Measurements from ENCODE around the gene TSPAN15. TPM values are rescaled to one million over a fixed set of nuclear protein-coding genes. Genes with fewer than 3 reads are reported as not detected.
"Not testable (repeated sequence)": the region's sequence is repeated elsewhere in the genome, so short reads cannot be mapped to it uniquely, and the experiment has no call there.

TSPAN15 gene
- total and polyA plus RNA-seq, 3 donors from 2014 or later: 29.7 to 37.5 (median 35.3) TPM

DNA sequence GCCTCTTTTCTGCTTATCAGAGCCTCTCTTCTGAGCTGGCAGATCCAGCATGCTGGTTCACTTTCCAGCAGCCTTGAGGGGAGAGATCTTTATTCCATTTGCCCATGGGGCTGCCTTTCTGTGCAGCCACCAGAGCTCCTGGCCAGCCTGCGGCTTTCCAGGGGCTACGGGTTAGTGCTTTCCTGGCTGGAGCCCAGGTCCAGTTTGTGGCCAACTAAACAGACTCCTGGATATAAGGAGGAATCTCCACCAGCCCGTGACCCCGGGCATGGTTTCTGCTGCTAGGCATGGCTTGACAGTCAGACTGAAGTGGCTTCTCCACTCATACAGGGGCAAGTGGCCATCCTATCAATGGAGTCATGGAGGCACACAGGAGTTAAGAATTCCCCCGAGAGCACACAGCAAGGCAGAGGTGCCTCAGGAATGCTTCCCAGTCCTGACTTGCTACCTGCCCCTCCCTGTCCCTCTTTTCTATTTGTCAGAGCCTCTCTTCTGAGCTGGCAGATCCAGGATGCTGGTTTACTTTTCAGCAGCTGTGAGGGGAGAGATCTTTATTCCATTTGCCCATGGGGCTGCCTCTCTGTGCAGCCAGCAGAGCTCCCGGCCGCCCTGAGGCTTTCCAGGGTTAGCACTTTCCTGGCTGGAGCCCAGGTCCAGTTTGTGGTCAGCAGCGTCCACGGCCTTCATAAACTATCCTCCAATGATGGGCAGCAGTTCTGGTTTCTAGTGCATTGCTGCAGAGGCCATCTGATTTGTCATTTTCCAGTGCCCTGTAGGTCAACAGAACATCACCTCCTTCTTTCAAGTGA is 35.9 kb downstream of the TSPAN15 start:
- TF ChIP-seq, protein P1, sequence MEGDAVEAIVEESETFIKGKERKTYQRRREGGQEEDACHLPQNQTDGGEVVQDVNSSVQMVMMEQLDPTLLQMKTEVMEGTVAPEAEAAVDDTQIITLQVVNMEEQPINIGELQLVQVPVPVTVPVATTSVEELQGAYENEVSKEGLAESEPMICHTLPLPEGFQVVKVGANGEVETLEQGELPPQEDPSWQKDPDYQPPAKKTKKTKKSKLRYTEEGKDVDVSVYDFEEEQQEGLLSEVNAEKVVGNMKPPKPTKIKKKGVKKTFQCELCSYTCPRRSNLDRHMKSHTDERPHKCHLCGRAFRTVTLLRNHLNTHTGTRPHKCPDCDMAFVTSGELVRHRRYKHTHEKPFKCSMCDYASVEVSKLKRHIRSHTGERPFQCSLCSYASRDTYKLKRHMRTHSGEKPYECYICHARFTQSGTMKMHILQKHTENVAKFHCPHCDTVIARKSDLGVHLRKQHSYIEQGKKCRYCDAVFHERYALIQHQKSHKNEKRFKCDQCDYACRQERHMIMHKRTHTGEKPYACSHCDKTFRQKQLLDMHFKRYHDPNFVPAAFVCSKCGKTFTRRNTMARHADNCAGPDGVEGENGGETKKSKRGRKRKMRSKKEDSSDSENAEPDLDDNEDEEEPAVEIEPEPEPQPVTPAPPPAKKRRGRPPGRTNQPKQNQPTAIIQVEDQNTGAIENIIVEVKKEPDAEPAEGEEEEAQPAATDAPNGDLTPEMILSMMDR (IDR thresholded peaks at IDR 0.05): no peak
- no peak for TF ChIP-seq POLR2A (IDR thresholded peaks at IDR 0.05)
- intact Hi-C loops (cut with DNase I; ENCODE audit: low total_unique reads): no loop called here
- no peak for DNase-seq
- H3K36me3 ChIP-seq (ENCODE audit: low read depth, missing control alignments): no peaks in the 10 kb centered on the region
- no peak overlapping the region for H3K27ac ChIP-seq
- H3K9me3 ChIP-seq: no peaks in the 10 kb centered on the region
- no peaks in the 10 kb centered on the region for H3K27me3 ChIP-seq
- H3K4me1 ChIP-seq: no peaks in the 10 kb centered on the region
- no peak overlapping the region for H3K4me3 ChIP-seq
- 75 to 80% methylated on average over 6 to 9 of the region's 9 CpGs for WGBS, 2 donors

DNA sequence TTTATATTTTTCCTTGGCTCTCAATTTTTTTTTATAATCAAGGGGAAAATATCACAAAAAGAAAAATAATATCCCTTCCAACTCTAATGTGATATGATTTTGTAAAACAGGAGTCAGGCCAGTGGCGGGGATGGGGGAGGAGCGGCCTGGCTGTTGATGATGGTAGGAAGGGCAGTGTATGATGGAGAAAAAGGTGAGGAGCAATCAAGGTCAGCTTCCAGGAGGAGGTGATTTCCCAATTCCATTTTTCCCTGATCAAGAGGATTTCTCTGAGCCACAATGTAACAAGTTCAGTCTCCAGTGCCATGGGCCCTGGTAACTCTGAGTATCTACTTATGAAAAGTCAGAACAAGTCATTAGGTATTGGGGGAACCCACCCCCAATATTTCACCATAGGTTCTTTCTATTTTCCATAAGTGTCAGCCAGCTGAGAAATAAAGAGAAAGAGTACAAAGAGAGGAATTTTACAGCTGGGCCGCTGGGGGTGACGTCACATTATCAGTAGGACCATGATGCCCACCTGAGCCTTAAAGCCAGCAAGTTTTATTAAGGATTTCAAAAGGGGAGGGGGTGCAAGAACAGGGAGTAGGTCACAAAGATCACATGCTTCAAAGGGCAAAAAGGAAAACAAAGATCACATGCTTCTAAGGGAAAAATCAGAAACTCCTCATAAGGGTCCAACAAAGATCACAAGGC is 37.0 kb downstream of the TSPAN15 start:
- DNase-seq; H3K4me1 ChIP-seq; H3K27me3 ChIP-seq; H3K4me3 ChIP-seq; H3K9me3 ChIP-seq; intact Hi-C loops (cut with DNase I; ENCODE audit: low total_unique reads); H3K27ac ChIP-seq; H3K36me3 ChIP-seq (ENCODE audit: low read depth, missing control alignments): not testable (repeated sequence)
- WGBS, 2 donors: 81 to 93% methylated on average over 4 of the region's 4 CpGs

DNA sequence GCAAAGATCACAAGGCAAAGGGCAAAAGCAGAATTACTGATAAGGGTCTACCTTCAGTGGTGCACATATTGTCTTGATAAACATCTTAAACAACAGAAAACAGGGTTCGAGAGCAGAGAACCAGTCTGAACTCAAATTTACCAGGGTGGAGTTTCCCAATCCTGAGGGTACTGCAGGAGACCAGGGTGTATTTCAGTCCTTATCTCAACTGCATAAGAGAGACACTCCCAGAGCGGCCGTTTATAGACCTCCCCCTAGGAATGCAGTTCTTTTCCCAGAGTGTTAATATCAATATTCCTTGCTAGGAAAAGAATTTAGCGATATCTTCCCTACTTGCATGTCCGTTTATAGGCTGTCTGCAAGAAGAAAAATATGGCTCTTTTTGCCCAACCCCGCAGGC is 37.6 kb downstream of the TSPAN15 start:
- 81 to 86% methylated on average over 6 of the region's 6 CpGs for WGBS, 2 donors
- intact Hi-C loops (cut with DNase I; ENCODE audit: low total_unique reads); H3K4me1 ChIP-seq; H3K9me3 ChIP-seq; DNase-seq; H3K4me3 ChIP-seq; H3K27ac ChIP-seq; H3K36me3 ChIP-seq (ENCODE audit: low read depth, missing control alignments); H3K27me3 ChIP-seq: not testable (repeated sequence)

DNA sequence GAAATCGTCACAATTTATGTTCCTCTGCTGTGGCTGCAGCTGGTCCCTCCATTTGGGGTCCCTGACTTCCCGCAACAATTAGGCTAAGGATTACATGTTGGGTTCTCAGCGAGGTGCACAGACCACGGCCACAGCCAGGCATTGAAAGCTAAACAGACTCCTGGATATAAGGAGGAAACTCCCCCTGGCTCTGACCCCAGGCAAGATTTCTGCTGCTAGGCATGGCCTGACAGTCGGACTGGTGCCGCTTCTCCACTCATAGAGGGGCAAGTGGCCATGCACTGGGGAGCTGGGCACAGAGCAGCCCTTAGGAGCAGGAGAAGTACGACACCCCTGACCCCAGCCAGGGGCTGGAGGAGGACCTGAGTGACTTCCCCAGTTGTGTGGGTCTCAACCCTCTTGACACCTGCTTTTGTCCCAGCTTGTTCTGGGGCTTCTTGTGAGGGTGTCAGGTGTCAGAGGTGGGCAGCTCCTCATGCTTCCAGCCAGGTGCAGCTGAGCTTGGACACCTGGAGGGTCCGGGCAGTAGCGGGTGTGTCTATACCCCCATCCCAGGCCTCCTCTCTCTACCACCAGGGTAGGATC is 38.3 kb downstream of the TSPAN15 start:
- Histone ChIP-seq H3K27ac (no peak overlapping the region), H3K4me1 (no peaks in the 10 kb centered on the region), H3K9me3 (no peaks in the 10 kb centered on the region), H3K4me3 (no peak overlapping the region), H3K36me3 (ENCODE audit: low read depth, missing control alignments) (no peaks in the 10 kb centered on the region), H3K27me3 (no peaks in the 10 kb centered on the region)
- 90 to 100% methylated on average over 6 to 9 of the region's 9 CpGs for WGBS, 2 donors
- no peak for TF ChIP-seq POLR2A (IDR thresholded peaks at IDR 0.05)
- TF ChIP-seq, protein P1 (IDR thresholded peaks at IDR 0.05): no peak
- intact Hi-C loops (cut with DNase I; ENCODE audit: low total_unique reads): no loop called here
- DNase-seq: no peak

DNA sequence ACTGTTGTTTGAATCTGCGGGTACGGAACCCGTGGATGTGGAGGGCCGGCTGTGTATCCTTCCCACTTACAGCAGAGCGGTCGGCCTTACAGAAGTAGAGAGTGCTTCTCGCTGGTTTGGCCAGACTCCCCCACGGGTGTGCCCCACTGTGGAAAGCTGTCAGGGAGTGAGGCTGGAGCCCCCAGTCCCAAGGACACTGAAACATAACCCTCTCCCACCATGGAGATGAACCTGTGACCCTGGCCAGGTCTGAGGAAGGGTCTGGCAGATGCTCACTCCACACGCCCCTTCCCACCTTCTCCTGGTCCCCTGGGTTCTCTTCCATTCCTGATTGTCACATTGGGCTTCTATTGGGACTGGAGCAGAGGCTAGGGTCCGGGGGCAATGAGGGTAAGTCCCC is 39.6 kb downstream of the TSPAN15 start:
- TF ChIP-seq, protein P1 (IDR thresholded peaks at IDR 0.05): no peak
- no peak for TF ChIP-seq POLR2A (IDR thresholded peaks at IDR 0.05)
- H3K4me3 ChIP-seq: no peak overlapping the region
- H3K27ac ChIP-seq: no peak overlapping the region
- H3K4me1 ChIP-seq: peaks cover 3% of the 10 kb centered on the region
- no peak for DNase-seq
- no peaks in the 10 kb centered on the region for H3K9me3 ChIP-seq
- intact Hi-C loops (cut with DNase I; ENCODE audit: low total_unique reads): no loop called here
- 94 to 95% methylated on average over 8 to 10 of the region's 10 CpGs for WGBS, 2 donors
- no peaks in the 10 kb centered on the region for H3K27me3 ChIP-seq
- H3K36me3 ChIP-seq (ENCODE audit: low read depth, missing control alignments): no peaks in the 10 kb centered on the region

Data from testis (tissue), 3 donors.